OCI-LY1 (cell line): ENCODE results near the gene UBTD1.

Experiments
- H2AFZ ChIP-seq: fragments of 200-600 bp; sonication (generic), shearing (Covaris generic); 2 replicates; pipeline ENCODE4 v1.6.0; 2014; ENCODE audit warnings: antibody characterized with exemption, mild to moderate bottlenecking, low read length
- H3F3A ChIP-seq: fragments of 200-600 bp; sonication (generic), shearing (Covaris generic); 2 replicates; pipeline ENCODE4 v1.6.0; 2014; ENCODE audit warnings: mild to moderate bottlenecking, antibody characterized with exemption, low read length, moderate library complexity; ENCODE audit not compliant: insufficient read depth
- H3K27ac ChIP-seq: fragments of 200-600 bp; sonication (generic); 2 replicates; pipeline ENCODE4 v1.5.1; 2014; ENCODE audit warnings: low read length, mixed run types, mild to moderate bottlenecking, low read depth; ENCODE audit not compliant: poor library complexity, severe bottlenecking
- H3K27me3 ChIP-seq: fragments of 200-600 bp; sonication (generic); 2 replicates; pipeline ENCODE4 v1.6.0; 2014; ENCODE audit warnings: antibody characterized with exemption, mild to moderate bottlenecking, low read length, moderate library complexity; ENCODE audit not compliant: insufficient read depth
- H3K36me3 ChIP-seq: fragments of 200-600 bp; sonication (generic); 2 replicates; pipeline ENCODE4 v1.6.1; 2014; ENCODE audit warnings: mild to moderate bottlenecking, antibody characterized with exemption, low read length, moderate library complexity, mixed read lengths; ENCODE audit not compliant: insufficient read depth
- H3K4me1 ChIP-seq: fragments of 200-600 bp; sonication (generic); 2 replicates; pipeline ENCODE4 v1.5.1; 2014; ENCODE audit warnings: mild to moderate bottlenecking, low read length, moderate library complexity; ENCODE audit not compliant: insufficient read depth, severe bottlenecking
- H3K4me2 ChIP-seq: fragments of 200-600 bp; sonication (generic), shearing (Covaris generic); 2 replicates; pipeline ENCODE4 v1.6.1; 2014; ENCODE audit warnings: low read length
- H3K4me3 ChIP-seq: fragments of 200-600 bp; sonication (generic); 2 replicates; pipeline ENCODE4 v1.5.1; 2014; ENCODE audit warnings: low read length, low read depth, mild to moderate bottlenecking, mixed read lengths; ENCODE audit not compliant: poor library complexity, severe bottlenecking
- H3K79me2 ChIP-seq: fragments of 200-600 bp; shearing (Covaris generic); 2 replicates; pipeline ENCODE4 v1.6.1; 2016; ENCODE audit warnings: mixed run types, low read length, mixed read lengths; ENCODE audit not compliant: insufficient read depth
- H3K9ac ChIP-seq: fragments of 200-600 bp; sonication (generic), shearing (Covaris generic); 2 replicates; pipeline ENCODE4 v1.6.1; 2014; ENCODE audit warnings: mild to moderate bottlenecking, low read length, mixed read lengths
- H3K9me2 ChIP-seq: fragments of 200-600 bp; sonication (generic), shearing (Covaris generic); 2 replicates; pipeline ENCODE4 v1.6.1; 2014; ENCODE audit warnings: low read depth, mild to moderate bottlenecking, low read length, mixed read lengths
- H3K9me3 ChIP-seq: fragments of 200-600 bp; shearing (Covaris generic); 2 replicates; pipeline ENCODE4 v1.6.1; 2014; ENCODE audit warnings: low read length, mixed read lengths
- H4K20me1 ChIP-seq: fragments of 200-600 bp; sonication (generic), shearing (Covaris generic); 2 replicates; pipeline ENCODE4 v1.6.0; 2016; ENCODE audit warnings: mild to moderate bottlenecking, low read length; ENCODE audit not compliant: insufficient read depth
- CTCF ChIP-seq: fragments of 200-600 bp; sonication (generic), shearing (Covaris generic); IDR thresholded peaks from 2 replicates; pipeline ENCODE4 v1.5.1; 2017; ENCODE audit warnings: mild to moderate bottlenecking, antibody characterized with exemption, low read length, moderate library complexity, mixed read lengths
- EZH2 ChIP-seq: fragments of 200-600 bp; sonication (generic), shearing (Covaris generic); IDR thresholded peaks from 2 replicates; pipeline ENCODE4 v1.8.0; 2017; ENCODE audit warnings: borderline replicate concordance, mixed run types, mild to moderate bottlenecking, antibody characterized with exemption, low read length, moderate library complexity, mixed read lengths

The UBTD1 gene

DNA sequence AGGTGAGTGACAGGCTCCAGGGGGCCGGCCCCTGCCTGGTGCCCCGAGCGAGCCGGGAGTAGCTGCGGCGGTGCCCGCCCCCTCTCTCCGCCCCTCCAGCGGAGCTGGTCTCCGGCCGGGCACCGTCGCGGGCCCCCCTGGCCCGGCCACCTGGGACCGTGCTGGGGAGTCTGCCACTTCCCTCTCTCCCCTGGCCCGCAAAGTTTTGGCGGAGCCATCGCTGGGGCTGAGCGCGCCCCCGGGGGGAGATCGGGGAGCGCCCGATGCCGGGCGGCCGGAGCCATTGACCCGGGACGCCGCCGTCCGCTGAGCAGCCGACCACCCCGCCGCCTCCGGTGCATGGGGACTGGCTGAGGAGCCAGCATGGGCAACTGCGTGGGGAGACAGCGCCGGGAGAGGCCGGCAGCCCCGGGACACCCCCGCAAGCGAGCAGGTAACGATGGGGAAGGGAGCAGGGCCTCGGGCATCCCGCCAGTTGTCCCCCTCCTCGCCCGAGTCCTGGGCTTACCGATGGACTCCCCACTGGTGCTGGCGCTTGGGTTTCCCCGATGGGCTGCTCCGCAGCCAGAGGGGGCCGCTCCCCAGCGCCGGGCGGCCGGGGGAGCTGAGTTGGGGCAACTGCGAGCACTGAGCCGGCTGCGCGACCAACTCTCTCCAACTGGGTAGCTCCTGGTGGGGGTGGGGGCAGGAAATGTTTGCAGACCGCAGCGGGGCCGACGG, at the start of gene UBTD1:
Gene UBTD1, plus strand, starts transcription at position 84 of the 720 bp plus-strand sequence. Its CDS starts 280 bp downstream, at position 364.
- no peaks in the 10 kb centered on the region for H3K36me3 ChIP-seq
- H3K4me3 ChIP-seq = peak within 1 kb of the TSS; percentile 77
- H3K4me1 ChIP-seq = peaks cover 37% of the 10 kb centered on the region
- peak within 1 kb of the TSS; percentile 77 for H3K9ac ChIP-seq
- TF ChIP-seq CTCF (no peak), EZH2 (no peak)
- H2AFZ ChIP-seq = no peak within 1 kb of the TSS
- peak within 1 kb of the TSS; percentile 68 for H3K27ac ChIP-seq
- H3K9me2 ChIP-seq = no peaks in the 10 kb centered on the region
- H3K4me2 ChIP-seq = peak within 1 kb of the TSS; percentile 70
- H4K20me1 ChIP-seq = no peaks in the 10 kb centered on the region
- H3K79me2 ChIP-seq = peaks cover 33% of the 10 kb centered on the region
- no peaks in the 10 kb centered on the region for H3K27me3 ChIP-seq
- no peaks in the 10 kb centered on the region for H3K9me3 ChIP-seq
- H3F3A ChIP-seq = no peaks in the 10 kb centered on the region

GRCh38 chr10:97450828-97451227, 47.9 kb upstream of the UBTD1 start:
- H3K4me1 ChIP-seq = peaks cover 17% of the 10 kb centered on the region
- H3K9ac ChIP-seq = no peak overlapping the region
- peaks cover 24% of the 10 kb centered on the region for H3K36me3 ChIP-seq
- H4K20me1 ChIP-seq = no peaks in the 10 kb centered on the region
- no peak for TF ChIP-seq EZH2
- no peak for TF ChIP-seq CTCF
- no peaks in the 10 kb centered on the region for H3F3A ChIP-seq
- no peaks in the 10 kb centered on the region for H3K9me3 ChIP-seq
- no peak overlapping the region for H2AFZ ChIP-seq
- H3K9me2 ChIP-seq = no peaks in the 10 kb centered on the region
- H3K79me2 ChIP-seq = peaks cover 10% of the 10 kb centered on the region
- H3K27me3 ChIP-seq = no peaks in the 10 kb centered on the region
- H3K4me3 ChIP-seq = no peak overlapping the region
- H3K4me2 ChIP-seq = no peak overlapping the region
- no peak overlapping the region for H3K27ac ChIP-seq

- H3K79me2 ChIP-seq = peaks cover 9% of the 10 kb centered on the region
- no peak overlapping the region for H3K9ac ChIP-seq
Measured at GRCh38 chr10:97451605-97452004, 47.1 kb upstream of the UBTD1 start.

More at GRCh38 chr10:97451605-97452004, 47.1 kb upstream of the UBTD1 start:
- peaks cover 31% of the 10 kb centered on the region for H3K36me3 ChIP-seq
- H2AFZ ChIP-seq = no peak overlapping the region
- H3K4me2 ChIP-seq = no peak overlapping the region
- H3K9me3 ChIP-seq = no peaks in the 10 kb centered on the region
- H3K4me1 ChIP-seq = peaks cover 16% of the 10 kb centered on the region
- H3K27me3 ChIP-seq = no peaks in the 10 kb centered on the region
- no peak overlapping the region for H3K4me3 ChIP-seq
- H4K20me1 ChIP-seq = no peaks in the 10 kb centered on the region
- no peak overlapping the region for H3K27ac ChIP-seq
- H3F3A ChIP-seq = no peaks in the 10 kb centered on the region
- H3K9me2 ChIP-seq = no peaks in the 10 kb centered on the region
- TF ChIP-seq CTCF (no peak), EZH2 (no peak)
